Caco-2 (cell line): ENCODE data around the gene CHID1. TPM values are rescaled to one million over a fixed set of nuclear protein-coding genes. Genes with fewer than 3 reads are reported as not detected.
A peak's percentile ranks its signal among the peaks of the same experiment; 100 is the strongest.

Source experiments
- BruUV-seq: library from RNA; stranded (reverse); fragments of 400-500 nt; replicated peaks from 2 replicates; lab custom pipeline; 2021; lab: Mats Ljungman, UMichigan
- CTCF ChIA-PET: fragments of 300-600 bp; sonication (Branson Sonifier 250); formaldehyde crosslinking; loops from one replicate; lab custom pipeline; 2022; ENCODE audit warnings: antibody characterized with exemption; lab: Charles Lee
- POLR2A ChIA-PET: fragments of 300-600 bp; sonication (Branson Sonifier 250); formaldehyde crosslinking; loops from one replicate; lab custom pipeline; 2022; ENCODE audit warnings: antibody characterized with exemption; lab: Charles Lee
- DNase-seq, 2 experiments: peaks; one replicate each; pipeline versions ENCODE4 v3.0.0 to v3.0.0-alpha.2; 2020 to 2022
- H3K27me3 ChIP-seq: replicated peaks from 2 replicates; pipeline ENCODE4 v1.6.0; 2011; ENCODE audit warnings: low read length; ENCODE audit not compliant: control insufficient read depth, insufficient read depth
- H3K36me3 ChIP-seq: 2 replicates; pipeline ENCODE4 v1.5.1; 2011; ENCODE audit warnings: low read length; ENCODE audit not compliant: control insufficient read depth, insufficient read depth
- H3K4me1 ChIP-seq: fragments of 250-450 bp; sonication (Bioruptor Pico); 2 replicates; pipeline ENCODE4 v1.5.1; 2020; ENCODE audit warnings: mild to moderate bottlenecking
- H3K4me3 ChIP-seq: 2 replicates; pipeline ENCODE4 v1.5.1; 2011; ENCODE audit warnings: low read depth, mild to moderate bottlenecking, control low read depth, low read length
- H3K9me3 ChIP-seq: fragments of 250-450 bp; sonication (Bioruptor Pico); 2 replicates; pipeline ENCODE4 v1.5.1; 2020; ENCODE audit warnings: mild to moderate bottlenecking, moderate library complexity
- H3K27ac Mint-ChIP-seq: one replicate; pipeline ENCODE4 v1.8.0; 2022; ENCODE audit warnings: mixed read lengths; ENCODE audit not compliant: unreplicated experiment
- H3K27me3 Mint-ChIP-seq: one replicate; pipeline ENCODE4 v1.8.0; 2022; ENCODE audit warnings: mixed read lengths; ENCODE audit not compliant: insufficient read depth, unreplicated experiment
- H3K36me3 Mint-ChIP-seq: one replicate; pipeline ENCODE4 v1.8.0; 2022; ENCODE audit warnings: mild to moderate bottlenecking, mixed read lengths; ENCODE audit not compliant: insufficient read depth, unreplicated experiment
- H3K4me1 Mint-ChIP-seq: one replicate; pipeline ENCODE4 v1.8.0; 2022; ENCODE audit warnings: low read depth, mixed read lengths; ENCODE audit not compliant: unreplicated experiment
- H3K4me3 Mint-ChIP-seq: one replicate; pipeline ENCODE4 v1.8.0; 2022; ENCODE audit warnings: mild to moderate bottlenecking, moderate library complexity, mixed read lengths; ENCODE audit not compliant: unreplicated experiment
- H3K9me3 Mint-ChIP-seq: one replicate; pipeline ENCODE4 v1.8.0; 2022; ENCODE audit warnings: mixed read lengths; ENCODE audit not compliant: unreplicated experiment
- intact Hi-C: fragments of 100-400 bp; cut with micrococcal nuclease; formaldehyde crosslinking; loops from one replicate; pipeline ENCODE4 v1.10.0; 2022; ENCODE audit not compliant: unreplicated experiment
- total RNA-seq: library from RNA; stranded (reverse); gene quantifications from 2 replicates; pipeline ENCODE4 v1.2.3, GENCODE V29; 2022
- TF ChIP-seq, protein P1 (sequence below), 2 experiments: fragments of 200-600 bp in 1 of 2; IDR thresholded peaks; 1 replicate in 1 of 2; 2 replicates in 1 of 2; pipeline versions ENCODE4 v1.5.1 to v1.8.0; 2011 to 2022; ENCODE audit warnings: antibody characterized with exemption in 1 of 2, control low read depth in 1 of 2, inconsistent platforms in 1 of 2, low read depth in 1 of 2, low read length in 1 of 2, mild to moderate bottlenecking in 1 of 2, moderate library complexity in 1 of 2; ENCODE audit not compliant: insufficient read depth in 1 of 2, severe bottlenecking in 1 of 2, unreplicated experiment in 1 of 2

The CHID1 gene
- total RNA-seq, 1 experiment from 2014 or later: 180 TPM

DNA sequence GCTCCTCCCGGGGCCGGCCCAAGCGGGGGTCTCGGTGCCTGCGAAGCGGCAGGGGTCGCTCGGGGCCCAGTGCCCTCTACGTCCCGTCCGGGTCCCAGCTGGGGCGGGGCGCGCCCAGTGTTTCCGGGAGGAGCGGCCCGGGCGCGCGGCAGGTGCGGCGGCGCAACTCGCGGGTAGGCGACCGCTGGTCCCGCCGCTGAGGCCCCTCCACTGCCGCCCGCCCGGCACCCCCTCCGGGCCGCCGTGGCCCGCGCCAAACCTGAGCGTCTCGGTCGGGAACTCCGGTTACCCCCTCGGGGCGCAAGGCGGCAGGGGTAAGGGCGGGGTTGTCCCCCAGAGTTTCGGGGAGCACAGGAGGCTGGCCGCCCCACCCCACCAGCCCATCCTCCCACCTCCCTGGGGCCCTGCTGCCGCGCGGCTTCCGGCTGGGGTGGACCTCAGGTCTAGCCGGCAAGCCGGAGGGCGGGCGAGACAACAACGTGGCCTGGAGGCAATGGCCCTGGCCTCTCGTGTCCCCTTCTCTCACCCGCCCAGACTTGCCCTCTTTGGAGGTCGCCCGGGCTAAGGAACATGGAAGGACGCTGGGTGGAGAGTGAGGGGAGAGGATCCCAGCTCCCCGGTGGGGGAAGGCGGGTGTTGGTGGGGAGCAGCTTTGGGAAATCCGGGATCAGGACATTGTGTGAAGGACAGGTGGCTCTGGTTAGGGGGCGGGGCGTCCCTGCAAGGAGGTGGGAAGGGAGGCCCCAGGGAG, 83.3 kb downstream of the CHID1 start:
- H3K4me3 Mint-ChIP-seq: peak overlapping the region; percentile 88
- H3K36me3 Mint-ChIP-seq: peaks cover 33% of the 10 kb centered on the region
- intact Hi-C loops: loop anchor here (1.0 kb wide), 1 partner anchor 8 kb away; no protein-coding TSS in a partner anchor
- H3K27me3 Mint-ChIP-seq: no peaks in the 10 kb centered on the region
- Histone ChIP-seq H3K27me3 (no peaks in the 10 kb centered on the region), H3K9me3 (no peaks in the 10 kb centered on the region), H3K4me3 (peak overlapping the region; percentile 62), H3K36me3 (no peaks in the 10 kb centered on the region; the same call in 1 of the 2 replicates), H3K4me1 (peaks cover 45% of the 10 kb centered on the region)
- TF ChIP-seq, protein P1, sequence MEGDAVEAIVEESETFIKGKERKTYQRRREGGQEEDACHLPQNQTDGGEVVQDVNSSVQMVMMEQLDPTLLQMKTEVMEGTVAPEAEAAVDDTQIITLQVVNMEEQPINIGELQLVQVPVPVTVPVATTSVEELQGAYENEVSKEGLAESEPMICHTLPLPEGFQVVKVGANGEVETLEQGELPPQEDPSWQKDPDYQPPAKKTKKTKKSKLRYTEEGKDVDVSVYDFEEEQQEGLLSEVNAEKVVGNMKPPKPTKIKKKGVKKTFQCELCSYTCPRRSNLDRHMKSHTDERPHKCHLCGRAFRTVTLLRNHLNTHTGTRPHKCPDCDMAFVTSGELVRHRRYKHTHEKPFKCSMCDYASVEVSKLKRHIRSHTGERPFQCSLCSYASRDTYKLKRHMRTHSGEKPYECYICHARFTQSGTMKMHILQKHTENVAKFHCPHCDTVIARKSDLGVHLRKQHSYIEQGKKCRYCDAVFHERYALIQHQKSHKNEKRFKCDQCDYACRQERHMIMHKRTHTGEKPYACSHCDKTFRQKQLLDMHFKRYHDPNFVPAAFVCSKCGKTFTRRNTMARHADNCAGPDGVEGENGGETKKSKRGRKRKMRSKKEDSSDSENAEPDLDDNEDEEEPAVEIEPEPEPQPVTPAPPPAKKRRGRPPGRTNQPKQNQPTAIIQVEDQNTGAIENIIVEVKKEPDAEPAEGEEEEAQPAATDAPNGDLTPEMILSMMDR (IDR thresholded peaks at IDR 0.05; ENCODE audit: insufficient read depth in 1 of 2, low read depth in 1 of 2, low read length in 1 of 2, severe bottlenecking in 1 of 2, unreplicated experiment in 1 of 2): peak in 1 of 2 experiments; percentile 1
- peaks cover 18% of the 10 kb centered on the region for H3K4me1 Mint-ChIP-seq
- ChIA-PET POLR2A (interaction anchor here (0.6 to 1.3 kb wide), 3 partner anchors 8 to 28 kb away, joined by 3 to 7 read pairs (median 3); no protein-coding TSS in a partner anchor), CTCF (interaction anchor here (1.6 kb wide), 1 partner anchor 10 kb away, joined by 5 read pairs; no protein-coding TSS in a partner anchor)
- no TSS peak for BruUV-seq
- H3K27ac Mint-ChIP-seq: peak overlapping the region; percentile 63
- no peaks in the 10 kb centered on the region for H3K9me3 Mint-ChIP-seq
- DNase-seq: peak; percentile 79 to 80

DNA sequence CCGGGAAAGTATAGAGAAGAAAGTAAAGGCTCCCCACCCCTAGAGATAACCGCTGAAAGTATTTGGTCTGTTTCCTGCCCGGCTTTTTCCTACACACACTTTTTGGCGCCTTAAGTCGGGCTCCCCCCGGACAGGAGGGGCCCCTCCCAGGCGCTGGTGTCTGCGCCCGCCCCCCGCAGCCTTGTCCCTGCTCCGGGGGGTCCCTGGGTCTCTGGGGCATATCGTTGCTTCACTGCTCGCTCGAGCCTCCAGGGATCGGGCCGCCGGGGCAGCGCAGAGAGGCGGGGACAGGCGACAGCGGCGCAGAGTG, 83.8 kb downstream of the CHID1 start:
- H3K27ac Mint-ChIP-seq: no peak overlapping the region
- no peaks in the 10 kb centered on the region for H3K27me3 Mint-ChIP-seq
- Histone ChIP-seq H3K36me3 (no peaks in the 10 kb centered on the region; the same call in 1 of the 2 replicates), H3K9me3 (no peaks in the 10 kb centered on the region), H3K4me3 (peak overlapping the region; percentile 62), H3K4me1 (peaks cover 40% of the 10 kb centered on the region), H3K27me3 (no peaks in the 10 kb centered on the region)
- no TSS peak for BruUV-seq
- ChIA-PET POLR2A (no interaction called here), CTCF (interaction anchor here (1.6 kb wide), 1 partner anchor 9 kb away, joined by 5 read pairs; no protein-coding TSS in a partner anchor)
- intact Hi-C loops: loop anchor here (1.0 kb wide), 1 partner anchor 7 kb away; no protein-coding TSS in a partner anchor
- peaks cover 13% of the 10 kb centered on the region for H3K4me1 Mint-ChIP-seq
- no peak for DNase-seq
- TF ChIP-seq, protein P1 (IDR thresholded peaks at IDR 0.05; ENCODE audit: insufficient read depth in 1 of 2, low read depth in 1 of 2, low read length in 1 of 2, severe bottlenecking in 1 of 2, unreplicated experiment in 1 of 2): no peak
- H3K9me3 Mint-ChIP-seq: no peaks in the 10 kb centered on the region
- peak overlapping the region; percentile 88 for H3K4me3 Mint-ChIP-seq
- peaks cover 35% of the 10 kb centered on the region for H3K36me3 Mint-ChIP-seq

DNA sequence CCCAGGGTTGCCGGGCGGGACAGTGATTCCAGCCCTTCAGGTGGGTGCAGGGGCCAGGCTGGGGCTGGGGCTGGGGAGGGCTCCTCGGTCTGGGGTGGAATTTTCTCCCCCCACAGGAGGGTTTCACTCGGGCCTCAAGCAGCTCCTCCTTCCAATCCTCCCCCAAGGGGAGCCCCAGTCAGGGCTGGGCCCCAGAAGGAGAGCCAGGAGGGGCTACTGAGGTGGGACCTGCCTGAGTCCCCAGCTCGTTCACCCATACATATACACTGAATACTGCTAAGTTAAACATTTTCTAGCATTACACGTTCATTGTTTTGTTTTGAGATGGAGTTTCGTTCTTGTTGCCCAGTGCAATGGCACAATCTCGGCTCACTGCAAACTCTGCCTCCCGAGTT, 84.4 kb downstream of the CHID1 start:
- H3K9me3 Mint-ChIP-seq: no peaks in the 10 kb centered on the region
- no peaks in the 10 kb centered on the region for H3K27me3 ChIP-seq
- no peak overlapping the region; the same call in 1 of the 2 replicates for H3K4me3 ChIP-seq
- peaks cover 39% of the 10 kb centered on the region for H3K4me1 ChIP-seq
- intact Hi-C loops: no loop called here
- ChIA-PET CTCF (no interaction called here), POLR2A (no interaction called here)
- H3K27me3 Mint-ChIP-seq: no peaks in the 10 kb centered on the region
- no peak for DNase-seq
- H3K4me3 Mint-ChIP-seq: peak overlapping the region; percentile 88
- peaks cover 35% of the 10 kb centered on the region for H3K36me3 Mint-ChIP-seq
- no peaks in the 10 kb centered on the region; the same call in 1 of the 2 replicates for H3K36me3 ChIP-seq
- H3K27ac Mint-ChIP-seq: no peak overlapping the region
- TSS peak; percentile 41 for BruUV-seq
- H3K9me3 ChIP-seq: no peaks in the 10 kb centered on the region
- TF ChIP-seq, protein P1 (IDR thresholded peaks at IDR 0.05; ENCODE audit: insufficient read depth in 1 of 2, low read depth in 1 of 2, low read length in 1 of 2, severe bottlenecking in 1 of 2, unreplicated experiment in 1 of 2): no peak
- H3K4me1 Mint-ChIP-seq: peaks cover 13% of the 10 kb centered on the region
